Activated T-helper 1 cell treated with anti-CD3 and anti-CD28 coated beads, Interleukin-12 subunit alpha, Interleukin-12 subunit beta, Interleukin-2, Interleukin-4 antibody, amounts not matched to agents 30 ng/mL and 10 ng/mL and 1 ng/mL, durations not matched to agents 14 hours and 24 hours and 36 hours (primary cell): Measurements from ENCODE around the gene ZDHHC18. TPM values are rescaled to one million over a fixed set of nuclear protein-coding genes. Genes with fewer than 3 reads are reported as not detected.

Experiments
- total RNA-seq: library from RNA; stranded (reverse); gene quantifications from 2 replicates; pipeline ENCODE4 v1.2.3, GENCODE V29; 2022

Gene ZDHHC18
- total RNA-seq, 1 donor from 2014 or later: 87.3 TPM

Other genes starting within 250 kb of the ZDHHC18 start
- gene ARID1A, start 130.7 kb upstream of the ZDHHC18 start, total RNA-seq: 130 and 132 TPM in 2 replicates
- gene PIGV, start 38.7 kb upstream of the ZDHHC18 start, total RNA-seq: 18.5 and 22.6 TPM in 2 replicates
- gene SFN, start 36.5 kb downstream of the ZDHHC18 start, total RNA-seq: 0.47 and 0.78 TPM in 2 replicates
- 46.4 and 51.9 TPM in 2 replicates for gene GPN2, start 63.6 kb downstream of the ZDHHC18 start, total RNA-seq
- gene GPATCH3, start 73.8 kb downstream of the ZDHHC18 start, total RNA-seq: 15.6 and 15.7 TPM in 2 replicates
- not detected in 2 replicates for gene NR0B2, start 87.3 kb downstream of the ZDHHC18 start, total RNA-seq
- gene NUDC, start 95.1 kb downstream of the ZDHHC18 start, total RNA-seq: 151 and 152 TPM in 2 replicates
- not detected in 2 replicates for gene KDF1, start 133.8 kb downstream of the ZDHHC18 start, total RNA-seq
- 2.0 TPM in 2 replicates for gene TRNP1, start 167.0 kb downstream of the ZDHHC18 start, total RNA-seq
- not detected in 2 replicates for gene TENT5B, start 186.2 kb downstream of the ZDHHC18 start, total RNA-seq